Spinal cord (tissue), 10 donors: Measurements from ENCODE around the gene LZTFL1. TPM values are rescaled to one million over a fixed set of nuclear protein-coding genes. Genes with fewer than 3 reads are reported as not detected.
"Not testable (repeated sequence)": the region's sequence is repeated elsewhere in the genome, so short reads cannot be mapped to it uniquely, and the experiment has no call there.

Experiments
- DNase-seq, 6 donors: peaks; one replicate each; pipeline versions ENCODE4 v3.0.0 to v3.0.0-alpha.2; 2013 to 2015; ENCODE audit warnings: low spot score in 6 of 6, low read depth in 4 of 6
- H3K27ac ChIP-seq: one replicate; pipeline ENCODE4 v1.5.1; 2013; ENCODE audit warnings: low read depth, low read length, control low read depth
- H3K27me3 ChIP-seq: one replicate; pipeline ENCODE4 v1.6.1; 2013; ENCODE audit warnings: low read length; ENCODE audit not compliant: control insufficient read depth, insufficient read depth
- H3K36me3 ChIP-seq: one replicate; pipeline ENCODE4 v1.6.1; 2013; ENCODE audit warnings: low read length; ENCODE audit not compliant: control insufficient read depth, insufficient read depth
- H3K4me1 ChIP-seq: one replicate; pipeline ENCODE4 v1.6.1; 2013; ENCODE audit warnings: low read length; ENCODE audit not compliant: control insufficient read depth, insufficient read depth
- H3K4me3 ChIP-seq: one replicate; pipeline ENCODE4 v1.5.1; 2013; ENCODE audit warnings: low read depth, low read length, control low read depth
- H3K9me3 ChIP-seq: one replicate; pipeline ENCODE4 v1.6.1; 2013; ENCODE audit warnings: low read length; ENCODE audit not compliant: control insufficient read depth, insufficient read depth
- WGBS: methylation state at CpG from one replicate; pipeline ENCODE4 v1.1.5; 2013; ENCODE audit warnings: missing lambda C conversion rate; ENCODE audit not compliant: insufficient coverage; 5-methylcytosine and 5-hydroxymethylcytosine counted together
- polyA plus RNA-seq, 2 donors: library from polyadenylated mRNA; unstranded; fragments of 120-200 nt; gene quantifications; one replicate each; pipeline ENCODE4 v1.2.1, GENCODE V29; 2013; ENCODE audit not compliant: insufficient read length in 2 of 2
- total RNA-seq, 2 donors: library from RNA; depleted of rRNA in 1 of 2; stranded (reverse); fragments of 120-200 nt in 1 of 2; fragments of >200 nt in 1 of 2; gene quantifications; one replicate each; pipeline versions ENCODE4 v1.2.3 to v1.2.4, GENCODE V29; 2013 to 2014
- donor health status: healthy.

The LZTFL1 gene
- total and polyA plus RNA-seq, 4 donors, result 25.9 to 46.5 (median 31.4) TPM

DNA sequence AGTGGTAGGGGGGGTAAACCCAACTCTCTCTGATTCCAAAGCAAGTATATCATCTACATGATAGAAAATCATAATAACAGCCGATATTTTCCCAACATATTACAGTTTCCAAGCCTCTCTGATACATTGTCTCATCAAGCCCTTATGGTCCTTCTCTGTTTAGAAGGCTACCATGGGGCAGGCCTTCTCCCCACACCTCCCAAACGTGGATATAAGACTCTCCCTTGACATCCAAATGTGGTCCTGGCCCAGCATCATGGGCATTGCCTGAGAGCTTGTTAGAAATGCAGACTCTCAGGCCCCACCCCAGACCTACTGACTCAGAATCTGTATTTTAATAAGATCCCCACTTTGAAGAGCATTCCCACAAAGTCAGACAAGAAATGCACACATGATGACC is 26.7 kb upstream of the LZTFL1 start:
- no peak overlapping the region for H3K27ac ChIP-seq
- no peak overlapping the region for H3K4me3 ChIP-seq
- WGBS, result 92% methylated on average over 2 of the region's 2 CpGs
- H3K9me3 ChIP-seq, result no peaks in the 10 kb centered on the region
- H3K27me3 ChIP-seq, result no peaks in the 10 kb centered on the region
- no peaks in the 10 kb centered on the region for H3K36me3 ChIP-seq
- H3K4me1 ChIP-seq, result no peaks in the 10 kb centered on the region
- no peak for DNase-seq

DNA sequence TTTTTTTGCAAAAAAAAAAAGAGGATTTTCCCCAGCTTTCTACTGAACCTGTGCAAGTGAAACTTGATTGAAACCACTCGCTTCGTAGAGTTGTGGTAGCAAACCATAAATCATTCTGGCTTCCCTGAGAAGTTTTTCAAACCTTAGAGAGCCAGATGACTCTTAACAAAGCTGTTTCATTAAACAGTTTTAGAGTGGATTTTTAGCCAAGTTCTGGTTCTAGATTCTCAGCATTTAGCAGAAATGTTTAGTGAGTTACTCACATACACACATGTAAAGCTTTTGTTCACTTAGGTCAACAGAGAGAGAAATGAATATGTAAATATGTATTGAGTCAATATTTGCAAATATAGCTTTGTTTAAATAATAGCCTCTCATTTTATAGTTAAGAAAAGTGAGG is 26.3 kb upstream of the LZTFL1 start:
- no peaks in the 10 kb centered on the region for H3K4me1 ChIP-seq
- H3K4me3 ChIP-seq, result no peak overlapping the region
- H3K36me3 ChIP-seq, result no peaks in the 10 kb centered on the region
- no peak for DNase-seq
- no peaks in the 10 kb centered on the region for H3K9me3 ChIP-seq
- no peak overlapping the region for H3K27ac ChIP-seq
- no peaks in the 10 kb centered on the region for H3K27me3 ChIP-seq
- 50% methylated on average over 2 of the region's 2 CpGs for WGBS

DNA sequence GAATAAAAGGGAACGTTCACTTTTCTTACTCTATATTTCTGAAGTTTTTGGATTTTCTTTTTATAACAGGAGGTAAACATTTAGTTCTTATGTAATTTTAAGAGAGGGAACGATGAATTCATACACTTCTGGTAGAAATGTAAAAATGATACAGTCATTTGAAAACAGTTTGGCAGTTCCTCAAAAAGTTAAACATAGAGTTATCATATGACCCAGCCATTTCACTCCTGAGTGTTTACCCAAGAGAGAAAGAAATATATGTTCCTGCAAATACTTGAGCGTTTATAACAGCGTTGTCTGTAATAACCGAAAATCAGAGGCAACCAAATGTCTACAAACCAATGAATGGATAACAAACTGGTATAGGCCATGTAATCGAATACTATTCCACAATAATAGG is 23.6 kb upstream of the LZTFL1 start:
- Histone ChIP-seq H3K27me3 (no peaks in the 10 kb centered on the region), H3K4me1 (no peaks in the 10 kb centered on the region), H3K4me3 (no peak overlapping the region), H3K9me3 (no peaks in the 10 kb centered on the region), H3K27ac (no peak overlapping the region), H3K36me3 (no peaks in the 10 kb centered on the region)
- no peak for DNase-seq
- no CpG with 5 or more reads among the region's 6 CpGs for WGBS

DNA sequence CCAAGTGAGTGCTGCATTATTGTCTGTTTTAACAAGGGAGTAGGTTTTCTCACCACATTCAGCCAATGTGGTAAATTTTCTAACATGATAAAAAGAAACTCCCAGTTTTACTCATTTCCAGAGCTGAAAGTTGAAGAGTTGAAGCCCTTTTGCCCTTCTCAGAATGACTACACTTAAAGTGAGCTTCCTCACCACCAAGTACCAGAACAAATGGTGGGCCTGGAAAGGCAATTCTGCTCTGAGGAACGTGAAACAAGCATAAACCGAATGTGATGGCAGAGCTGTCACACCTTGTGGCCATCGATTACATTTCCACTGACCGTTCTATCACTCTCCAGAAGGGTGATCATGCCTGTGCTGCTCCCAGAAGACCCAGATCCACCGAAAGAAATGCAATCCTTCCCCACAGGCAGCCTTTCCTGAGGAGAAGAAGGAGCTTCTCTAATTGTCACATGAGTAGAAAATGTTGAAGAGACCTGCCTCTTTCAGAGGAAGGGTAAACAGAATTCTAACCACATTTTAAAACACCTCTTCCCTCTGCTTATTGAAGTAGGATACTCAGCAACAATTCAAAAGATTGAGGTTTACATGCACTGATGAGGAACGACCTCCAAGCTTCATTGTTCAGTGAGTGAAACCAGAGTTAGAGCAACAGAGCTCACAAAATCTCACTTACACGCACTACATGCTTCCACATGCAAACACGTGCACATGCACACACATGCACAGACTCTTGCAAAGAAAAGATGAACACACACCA is 23.0 kb upstream of the LZTFL1 start:
- Histone ChIP-seq H3K4me1 (no peaks in the 10 kb centered on the region), H3K27ac (no peak overlapping the region), H3K4me3 (no peak overlapping the region), H3K9me3 (no peaks in the 10 kb centered on the region), H3K36me3 (no peaks in the 10 kb centered on the region), H3K27me3 (no peaks in the 10 kb centered on the region)
- WGBS, result 79% methylated on average over 4 of the region's 8 CpGs
- no peak for DNase-seq

DNA sequence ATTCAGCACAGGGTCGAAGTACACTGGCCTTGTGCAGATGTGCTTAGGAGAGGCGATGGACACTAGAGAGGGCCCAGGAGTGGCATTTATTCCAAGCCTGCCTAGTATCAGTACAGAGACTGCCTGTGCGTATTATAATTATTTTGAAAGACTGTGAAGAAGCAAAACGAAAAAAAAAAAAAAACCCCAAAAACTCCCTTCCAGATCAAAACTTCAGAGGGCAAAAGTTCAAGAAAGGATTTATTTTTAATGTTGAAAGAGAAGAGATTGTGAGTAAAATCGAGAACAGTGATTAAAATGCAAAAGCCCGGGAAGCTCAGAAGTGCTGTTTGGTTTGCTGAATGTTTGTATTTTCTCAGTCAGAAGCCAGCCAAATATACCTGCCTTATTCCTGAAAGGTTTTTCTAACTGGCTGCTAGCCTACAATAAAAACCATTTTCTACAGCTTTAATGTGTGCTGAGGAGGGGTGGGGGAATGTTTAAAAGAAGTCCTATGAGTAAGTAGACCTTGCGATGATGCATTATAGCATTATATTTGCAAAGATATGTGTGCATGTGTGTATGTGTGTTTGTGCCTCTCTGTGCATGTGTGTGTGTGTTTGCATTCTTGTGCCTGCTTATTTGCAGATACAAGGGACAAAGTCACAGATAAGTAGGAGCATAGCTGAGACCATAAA is 19.3 kb upstream of the LZTFL1 start:
- WGBS, result 86% methylated on average over 2 of the region's 7 CpGs
- H3K36me3 ChIP-seq, result no peaks in the 10 kb centered on the region
- no peaks in the 10 kb centered on the region for H3K4me1 ChIP-seq
- no peak overlapping the region for H3K4me3 ChIP-seq
- H3K27ac ChIP-seq, result no peak overlapping the region
- peaks cover 2% of the 10 kb centered on the region for H3K9me3 ChIP-seq
- no peaks in the 10 kb centered on the region for H3K27me3 ChIP-seq
- DNase-seq, result no peak

DNA sequence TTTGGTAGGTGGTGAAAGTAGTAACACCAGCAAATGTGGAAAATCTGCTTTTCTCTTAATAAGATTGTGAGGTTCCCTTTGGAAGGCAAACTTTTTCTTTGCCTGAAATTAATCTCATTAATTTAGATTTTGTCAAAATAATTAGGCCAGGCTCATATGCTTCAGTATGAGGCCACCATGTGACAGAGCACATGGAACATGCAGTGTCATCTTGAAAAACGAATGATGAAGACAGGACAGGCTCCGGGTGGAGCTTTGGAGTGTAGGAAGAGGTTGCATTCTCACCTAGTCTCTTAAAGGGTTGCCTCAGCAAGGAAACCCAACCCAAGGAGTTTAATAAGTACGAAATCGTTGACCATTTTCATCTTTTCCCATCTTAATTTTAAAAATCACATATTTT is 18.6 kb upstream of the LZTFL1 start:
- no peak overlapping the region for H3K27ac ChIP-seq
- H3K27me3 ChIP-seq, result no peaks in the 10 kb centered on the region
- H3K9me3 ChIP-seq, result peaks cover 2% of the 10 kb centered on the region
- H3K4me3 ChIP-seq, result no peak overlapping the region
- WGBS, result no CpG with 5 or more reads among the region's 4 CpGs
- no peaks in the 10 kb centered on the region for H3K4me1 ChIP-seq
- H3K36me3 ChIP-seq, result no peaks in the 10 kb centered on the region
- DNase-seq, result no peak

DNA sequence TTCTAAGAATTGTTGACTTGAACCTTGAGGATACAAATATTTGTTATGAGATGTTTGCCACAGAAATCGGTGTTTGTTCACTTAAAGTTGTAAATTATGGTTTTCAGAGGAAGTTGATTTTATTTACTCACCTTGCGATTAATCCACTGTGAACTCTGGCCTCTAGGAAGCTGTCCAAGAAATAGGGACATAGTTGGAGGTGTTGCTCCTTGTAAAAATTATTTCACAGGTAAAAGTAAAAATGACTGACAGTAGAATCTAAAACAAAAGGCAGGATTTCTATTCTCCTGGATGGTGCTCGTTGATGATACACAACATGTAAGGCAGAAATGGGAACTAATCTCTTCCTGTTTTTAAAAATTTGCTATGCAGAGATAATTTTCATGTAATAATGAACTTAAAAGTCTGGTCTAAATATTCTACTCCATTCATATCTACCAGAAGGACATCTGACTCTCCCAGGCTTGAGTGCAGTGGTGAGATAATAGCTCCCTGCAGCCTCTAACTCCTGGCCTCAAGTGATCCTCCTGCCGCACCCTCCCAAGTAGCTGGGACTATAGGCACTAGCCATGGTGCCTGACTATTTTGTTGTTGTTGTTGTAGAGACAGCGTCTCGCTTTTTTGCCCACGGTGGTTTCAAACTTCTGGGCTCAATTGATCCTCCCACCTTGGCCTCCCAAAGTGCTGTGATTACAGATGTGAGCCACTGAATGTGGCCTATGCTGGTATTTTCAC is 17.1 kb upstream of the LZTFL1 start:
- Histone ChIP-seq H3K27me3 (no peaks in the 10 kb centered on the region), H3K4me1 (no peaks in the 10 kb centered on the region), H3K4me3 (no peak overlapping the region), H3K27ac (no peak overlapping the region), H3K9me3 (peaks cover 2% of the 10 kb centered on the region), H3K36me3 (no peaks in the 10 kb centered on the region)
- 50% methylated on average over 2 of the region's 7 CpGs for WGBS
- no peak for DNase-seq

DNA sequence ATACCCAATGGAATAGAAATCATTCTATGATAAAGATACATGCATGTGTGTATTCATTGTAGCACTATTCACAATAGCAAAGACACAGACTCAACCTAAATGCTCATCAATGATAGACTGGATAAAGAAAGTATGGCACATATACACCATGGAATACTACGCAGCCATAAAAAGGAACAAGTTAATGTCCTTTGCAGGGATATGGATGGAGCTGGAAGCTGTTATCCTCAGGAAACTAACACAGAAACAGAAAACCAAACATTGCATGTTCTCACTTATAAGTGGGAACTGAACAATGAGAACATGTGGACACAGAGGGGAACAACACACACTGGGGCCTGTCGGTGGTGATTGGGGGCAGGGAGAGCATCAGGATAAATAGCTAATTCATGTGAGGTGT is 15.1 kb upstream of the LZTFL1 start:
- not testable (repeated sequence) for H3K27ac ChIP-seq, H3K4me1 ChIP-seq, H3K36me3 ChIP-seq, DNase-seq, H3K4me3 ChIP-seq, H3K27me3 ChIP-seq, H3K9me3 ChIP-seq
- no CpG with 5 or more reads among the region's 2 CpGs for WGBS

DNA sequence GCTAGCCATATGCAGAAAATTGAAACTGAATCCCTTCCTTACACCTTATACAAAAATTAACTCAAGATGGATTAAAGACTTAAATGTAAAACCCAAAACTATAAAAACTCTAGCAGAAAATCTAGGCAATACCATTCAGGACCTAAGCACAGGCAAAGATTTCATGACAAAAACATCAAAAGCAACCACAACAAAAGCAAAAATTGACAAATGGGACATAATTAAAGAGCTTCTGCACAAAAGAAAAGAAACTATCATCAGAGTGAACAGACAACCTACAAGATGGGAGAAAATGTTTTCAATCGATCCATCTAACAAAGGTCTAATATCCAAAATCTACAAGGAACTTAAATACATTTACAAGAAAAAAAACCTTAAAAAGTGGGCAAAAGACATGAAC is 14.4 kb upstream of the LZTFL1 start:
- WGBS, result no CpG with 5 or more reads among the region's 1 CpG
- DNase-seq, H3K27me3 ChIP-seq, H3K27ac ChIP-seq, H3K36me3 ChIP-seq, H3K9me3 ChIP-seq, H3K4me1 ChIP-seq, H3K4me3 ChIP-seq: not testable (repeated sequence)
